Posterior cingulate gyrus (tissue), 11 donors: ENCODE results near the gene BHLHA15.

Experiments
- DNase-seq, 10 donors: peaks; one replicate each; pipeline versions ENCODE4 v3.0.0 to v3.0.0-alpha.2; 2020 to 2021; ENCODE audit warnings: mixed read lengths in 3 of 10
- intact Hi-C: fragments of 100-400 bp; cut with DNase I; formaldehyde crosslinking; loops from one replicate; pipeline ENCODE4 v1.15.1; 2023

BHLHA15 gene

DNA sequence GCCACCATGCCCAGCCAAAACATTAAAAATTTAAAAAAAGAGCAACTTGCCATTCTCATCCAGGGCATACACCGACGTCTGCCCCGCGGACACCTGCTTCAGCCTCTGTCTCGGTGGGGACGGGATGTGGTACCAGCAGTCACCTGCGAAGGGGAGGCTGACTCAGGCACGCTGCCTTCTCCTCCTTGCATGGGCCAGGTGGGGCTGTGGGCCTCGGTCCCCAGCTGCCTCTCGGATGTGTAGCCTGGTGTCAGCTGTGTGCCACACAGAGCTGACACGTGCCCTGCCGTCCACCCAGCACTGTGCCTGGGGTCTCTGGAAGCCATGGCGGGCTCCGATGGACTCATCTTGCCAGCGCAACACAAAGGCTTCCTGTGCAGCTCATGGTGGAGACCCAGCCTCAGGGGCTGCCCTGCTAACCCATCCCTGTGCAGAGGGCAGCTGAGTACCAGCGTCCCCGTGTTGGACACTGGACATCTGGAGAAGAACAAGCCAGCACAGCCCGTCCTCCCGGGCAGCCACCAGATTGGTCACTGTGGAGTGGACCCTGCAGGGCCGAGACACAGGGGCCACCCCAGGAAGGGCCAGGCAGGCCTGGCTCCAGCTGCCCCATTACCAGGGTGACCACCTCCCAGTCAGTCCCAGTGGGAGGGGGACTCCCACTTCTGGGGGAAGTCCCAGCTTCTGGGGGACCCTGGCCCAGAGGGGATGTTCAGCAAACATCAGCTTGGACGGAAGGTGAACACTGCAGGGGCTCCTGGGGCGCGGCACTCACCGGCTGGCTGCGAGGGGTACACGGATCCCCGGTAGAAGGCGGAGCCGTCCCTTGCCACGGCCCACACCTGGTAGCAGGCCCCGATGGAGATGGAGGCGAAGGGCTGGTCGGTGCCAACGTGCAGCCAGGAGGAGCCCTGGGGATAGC lies 10.6 kb downstream of the BHLHA15 start:
- DNase-seq: peak in 3 of 10 donors; percentile 43 to 80 (median 79)
- intact Hi-C loops: no loop called here

- intact Hi-C loops: no loop called here
- DNase-seq: peak in 3 of 10 donors; percentile 67 to 72 (median 67)
Observed at GRCh38 chr7:98222533-98223195, 11.4 kb downstream of the BHLHA15 start.

DNA sequence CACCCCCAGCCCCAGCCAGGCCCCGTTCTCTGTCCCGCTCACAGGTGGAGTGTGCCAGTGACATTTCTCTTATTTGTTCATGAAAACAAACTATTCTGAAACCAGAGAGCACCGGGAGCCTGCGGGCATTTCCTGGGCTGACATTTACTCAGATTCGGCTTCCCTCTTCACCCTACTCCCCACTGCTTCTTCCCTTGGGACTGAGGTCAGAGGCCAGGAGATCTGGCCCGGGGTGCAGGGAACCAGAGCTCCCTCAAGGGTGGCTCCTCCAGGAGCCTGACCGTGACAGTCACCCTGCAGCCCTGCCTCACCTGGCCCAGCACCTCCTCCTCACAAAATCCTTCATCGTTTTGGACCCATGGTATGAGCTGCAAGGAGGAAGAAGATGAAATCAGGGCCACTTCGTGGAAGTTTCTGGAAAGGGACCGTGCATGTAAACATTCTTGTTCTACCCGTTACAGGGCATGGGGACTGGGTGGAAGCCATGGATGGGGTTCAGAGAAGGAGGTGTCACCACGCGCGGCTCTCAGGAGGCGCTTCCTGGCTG lies 12.2 kb downstream of the BHLHA15 start:
- peak in 2 of 10 donors; percentile 17 to 40 for DNase-seq
- intact Hi-C loops: no loop called here

- DNase-seq: peak in 3 of 10 donors; percentile 52 to 61 (median 55)
- intact Hi-C loops: no loop called here
Observed at GRCh38 chr7:98223898-98224700, 12.9 kb downstream of the BHLHA15 start.

DNA sequence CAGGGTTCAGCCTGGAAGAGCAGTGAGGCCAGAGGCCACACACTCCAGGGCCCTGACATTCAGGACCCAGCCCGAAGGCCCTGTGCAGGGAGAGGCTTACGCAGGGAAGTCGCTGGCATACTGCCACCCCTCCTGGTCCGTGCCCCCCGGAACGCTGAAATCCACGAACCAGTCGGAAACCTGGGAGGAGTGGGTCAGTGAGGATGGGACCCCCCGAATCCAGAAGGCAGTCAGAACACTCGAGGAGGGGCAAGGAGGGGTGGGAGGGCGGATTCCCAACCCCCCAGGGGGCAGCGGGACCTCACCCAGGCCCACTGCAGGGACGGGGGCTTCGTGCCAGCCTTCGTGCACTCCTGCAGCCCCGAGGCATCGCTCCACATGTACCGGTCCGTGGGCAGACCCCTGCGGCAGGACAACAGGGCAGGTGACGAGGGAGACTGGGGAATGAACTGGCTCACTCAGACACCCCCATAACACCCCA lies 13.5 kb downstream of the BHLHA15 start:
- intact Hi-C loops: no loop called here
- peak in 2 of 10 donors; percentile 63 to 79 for DNase-seq

DNA sequence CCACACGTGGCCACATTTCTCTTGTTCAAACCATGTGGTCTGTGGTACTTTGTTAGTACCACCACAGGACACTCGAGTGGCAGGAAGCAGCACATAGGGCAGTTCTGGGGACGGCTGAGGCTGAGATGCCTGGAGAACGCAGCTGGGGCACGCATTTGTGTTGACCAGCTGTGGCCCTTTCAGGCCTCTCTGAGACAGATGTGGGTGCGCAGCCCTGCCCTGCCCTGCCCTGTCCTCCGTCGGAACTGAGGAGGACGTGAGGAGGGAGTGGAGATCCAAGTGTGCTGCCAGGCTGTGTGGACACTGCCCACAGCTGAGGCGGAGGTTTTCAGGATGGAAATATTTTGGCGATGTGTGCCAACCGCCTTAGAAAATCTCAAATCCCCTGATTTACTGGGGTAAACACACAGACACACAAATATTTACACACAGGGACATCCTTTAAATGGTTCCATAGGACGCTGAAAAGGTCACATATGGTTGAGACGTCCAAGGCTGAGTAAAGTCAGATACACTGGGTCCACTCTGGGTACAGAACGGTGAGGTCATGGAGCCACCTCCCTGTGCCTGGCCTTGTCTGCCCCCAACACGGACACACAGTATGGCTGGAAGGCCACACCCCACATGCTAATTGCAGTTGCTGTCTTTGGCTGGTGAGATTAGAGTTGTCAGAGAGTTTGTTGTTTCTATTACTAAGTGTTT lies 14.8 kb downstream of the BHLHA15 start:
- intact Hi-C loops: no loop called here
- DNase-seq: peak in 3 of 10 donors; percentile 9 to 54 (median 46)

DNA sequence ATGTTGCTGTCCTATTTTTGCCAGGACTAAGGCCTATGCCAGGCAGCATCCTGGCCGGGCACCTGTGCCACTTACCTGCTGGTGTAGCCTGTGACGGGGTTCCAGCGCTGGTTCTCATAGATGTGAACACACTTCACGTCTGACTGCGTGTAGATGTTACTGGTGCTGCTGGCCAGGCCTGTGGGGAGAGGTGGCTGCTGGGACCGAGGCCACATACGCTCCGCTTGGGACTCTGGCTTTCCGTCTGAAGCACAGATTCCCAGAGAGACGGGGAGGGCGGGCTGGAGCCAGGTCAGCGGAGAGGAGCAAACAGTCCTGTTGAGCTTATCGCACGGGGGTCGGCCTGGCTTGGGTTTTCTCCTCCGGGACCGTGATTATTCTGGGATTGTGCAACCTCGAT lies 16.7 kb downstream of the BHLHA15 start:
- DNase-seq: peak in 2 of 10 donors; percentile 66 to 76
- intact Hi-C loops: no loop called here

DNA sequence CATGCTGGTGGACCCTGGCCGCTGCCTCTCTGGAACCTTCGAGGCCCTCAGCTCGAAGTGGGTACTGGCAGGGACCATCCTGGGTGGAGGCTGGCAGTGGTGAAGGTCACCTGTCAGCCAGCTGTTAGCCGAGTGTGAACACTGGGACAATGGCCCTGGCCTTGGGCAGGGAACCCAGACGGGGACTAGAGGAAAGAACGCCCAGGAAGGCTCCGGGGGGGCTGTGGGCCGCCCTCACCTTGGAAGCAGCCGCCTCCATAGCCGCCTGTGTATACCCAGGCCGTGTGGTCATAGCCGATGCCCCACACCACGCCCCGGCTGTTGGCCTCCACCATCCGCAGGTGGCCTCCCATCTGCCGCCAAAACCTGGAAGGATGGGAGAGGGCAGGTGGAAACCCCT lies 17.6 kb downstream of the BHLHA15 start:
- intact Hi-C loops: no loop called here
- DNase-seq: peak in 2 of 10 donors; percentile 39 to 72

- intact Hi-C loops: no loop called here
- peak in 1 of 10 donors; percentile 37 for DNase-seq
Observed at GRCh38 chr7:98229441-98229840, 18.2 kb downstream of the BHLHA15 start.

GRCh38 chr7:98229991-98230745 lies 18.9 kb downstream of the BHLHA15 start:
- intact Hi-C loops: no loop called here
- DNase-seq: peak in 2 of 10 donors; percentile 57 to 60

DNA sequence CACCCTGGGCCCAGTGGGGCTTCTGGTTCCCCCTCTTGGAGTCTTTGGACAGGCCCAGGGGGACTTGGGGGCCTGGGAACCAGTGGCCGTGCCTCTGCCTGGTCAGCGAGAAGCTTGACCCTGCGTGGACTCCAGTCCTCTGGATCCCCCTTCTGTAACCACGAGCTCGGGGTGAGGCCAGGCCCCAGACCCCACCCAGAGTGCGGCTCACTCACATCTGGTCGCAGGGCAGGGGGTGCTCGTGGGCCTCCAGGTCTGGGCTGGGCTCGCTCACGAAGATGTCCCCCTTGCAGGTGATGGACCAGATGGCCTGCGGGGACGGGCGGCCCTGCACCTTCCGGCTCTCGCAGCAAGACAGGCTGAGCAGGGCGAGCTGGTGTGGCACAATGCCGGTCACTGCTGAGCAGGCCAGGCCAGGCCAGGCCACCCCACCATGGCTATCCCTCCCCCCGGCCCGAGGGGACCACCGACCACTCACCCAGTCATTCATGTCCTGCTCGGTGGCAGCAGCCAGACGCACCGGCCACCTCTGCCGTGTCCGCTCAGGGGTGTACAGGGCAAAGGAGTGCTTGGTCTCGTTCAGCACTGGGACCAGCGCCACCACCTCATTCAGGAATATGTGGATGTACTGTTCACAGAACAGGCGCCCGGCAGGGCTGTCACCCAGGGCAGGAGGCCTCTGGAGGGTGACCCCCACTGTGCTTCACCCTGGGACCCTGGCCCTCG lies 19.7 kb downstream of the BHLHA15 start:
- intact Hi-C loops: no loop called here
- DNase-seq: peak in 3 of 10 donors; percentile 67 to 82 (median 79)

DNA sequence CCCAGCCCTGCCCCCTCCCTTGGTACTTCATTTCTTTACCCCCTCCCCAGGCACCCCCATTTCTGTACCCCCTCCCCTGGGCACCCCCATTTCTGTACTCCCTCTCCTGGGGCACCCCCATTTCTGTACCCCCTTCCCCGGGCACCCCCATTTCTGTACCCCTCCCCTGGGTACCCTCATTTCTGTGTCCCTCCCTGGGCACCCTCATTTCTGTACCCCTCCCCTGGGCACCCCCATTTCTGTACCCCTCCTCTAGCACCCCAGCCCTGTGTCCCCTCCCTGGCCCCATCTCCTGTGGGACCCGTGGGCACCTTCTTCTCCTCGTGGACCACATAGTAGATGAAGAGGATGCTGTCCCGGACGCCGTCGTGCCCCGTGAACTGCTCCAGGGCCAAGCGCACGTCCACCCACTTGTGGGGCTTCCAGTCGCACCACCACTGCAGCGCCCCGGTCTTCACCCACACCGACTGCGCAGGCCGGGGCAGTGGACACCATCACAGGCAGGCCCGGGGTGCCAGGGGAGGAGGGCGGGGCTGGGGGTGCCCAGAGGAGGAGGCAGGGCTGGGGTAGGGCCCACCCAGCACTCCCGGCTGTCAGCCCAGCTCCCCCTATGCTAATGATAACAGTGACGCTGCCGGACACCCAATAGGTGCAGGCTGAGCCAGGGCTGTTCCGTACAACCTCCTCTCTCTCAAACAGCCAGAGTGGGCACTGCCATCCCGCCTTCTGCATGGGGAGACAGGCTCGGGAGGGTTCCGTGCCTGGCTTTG lies 20.4 kb downstream of the BHLHA15 start:
- DNase-seq: peak in 2 of 10 donors; percentile 31 to 72
- intact Hi-C loops: no loop called here

DNA sequence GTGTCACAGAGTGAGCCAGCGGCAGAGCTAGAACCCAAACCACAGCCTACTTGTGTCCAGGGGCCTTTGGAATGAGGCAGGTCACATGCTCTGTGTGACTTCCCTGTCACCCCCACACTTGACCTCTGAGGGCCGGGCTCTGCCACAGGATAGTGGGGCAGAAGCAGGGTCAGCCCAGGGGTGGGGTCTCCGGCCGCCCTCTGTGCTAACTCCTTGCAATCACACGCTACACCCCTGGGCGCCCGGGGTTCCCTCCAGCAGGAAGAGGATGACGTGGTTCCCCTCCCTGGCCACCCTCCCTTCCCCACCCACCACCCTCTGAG lies 21.0 kb downstream of the BHLHA15 start:
- DNase-seq: peak in 2 of 10 donors; percentile 23 to 71
- intact Hi-C loops: no loop called here

DNA sequence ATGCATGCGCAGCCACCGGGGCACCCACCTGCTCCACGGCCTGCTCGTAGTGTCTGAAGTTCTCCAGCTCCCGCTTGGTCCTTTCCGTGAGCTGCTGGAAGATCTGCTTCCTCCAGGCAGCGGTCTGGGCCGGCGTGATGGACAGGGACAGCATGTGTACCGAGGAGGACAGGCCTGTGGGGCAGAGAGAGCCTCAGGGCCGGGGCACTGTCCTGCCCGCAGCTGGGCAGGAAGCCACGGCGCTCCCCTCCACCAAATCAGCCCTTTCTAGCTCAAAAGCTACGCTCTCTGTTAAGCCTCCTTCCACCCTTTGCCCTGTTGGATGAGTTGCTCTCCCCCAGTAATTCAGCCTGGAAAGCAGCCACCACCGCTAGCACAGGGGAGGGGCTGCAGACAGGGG lies 21.6 kb downstream of the BHLHA15 start:
- intact Hi-C loops: no loop called here
- peak in 3 of 10 donors; percentile 52 to 68 (median 66) for DNase-seq

DNA sequence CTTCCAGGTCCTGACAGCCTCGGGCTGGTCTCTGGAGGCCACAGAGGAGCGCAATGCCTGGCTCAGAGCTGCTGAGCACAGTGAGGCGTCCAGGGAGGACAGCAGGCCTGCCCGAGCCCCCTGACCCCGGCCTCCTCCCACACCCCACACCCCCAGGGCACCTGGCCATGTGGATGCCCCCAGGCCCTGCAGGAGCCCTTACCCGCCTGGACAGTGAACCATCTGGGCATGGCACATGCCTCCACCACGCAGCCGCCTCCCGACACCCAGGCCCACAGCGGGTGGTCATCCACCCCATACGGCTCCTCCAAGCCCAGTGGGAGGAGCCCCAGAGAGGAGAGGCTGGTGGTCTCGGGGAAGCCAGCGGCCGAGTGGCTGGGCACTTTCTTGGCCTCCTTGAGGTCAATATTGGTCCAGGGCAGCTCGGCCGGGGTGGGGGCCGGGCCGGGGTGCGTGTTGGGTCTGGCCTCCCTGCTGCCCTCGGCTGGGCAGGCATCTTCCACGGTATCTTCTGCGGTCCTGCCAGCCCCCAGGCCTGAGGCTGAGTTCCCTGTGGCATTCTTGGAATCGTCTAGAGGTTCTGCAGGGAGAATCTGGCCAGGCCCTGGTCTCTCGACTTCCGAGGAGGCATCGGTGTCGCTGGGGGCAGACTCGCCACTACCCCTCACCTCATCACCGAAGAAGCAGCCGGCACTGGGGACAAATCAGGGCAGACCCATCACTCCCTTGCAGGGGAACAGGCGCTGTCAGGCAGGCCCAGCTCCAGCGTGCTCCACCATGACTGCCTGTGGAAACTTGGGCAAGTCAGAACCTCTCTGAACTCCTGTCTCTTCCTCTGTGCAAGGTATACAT lies 22.2 kb downstream of the BHLHA15 start:
- DNase-seq: peak in 2 of 10 donors; percentile 62 to 81
- intact Hi-C loops: no loop called here

- DNase-seq: no peak
- intact Hi-C loops: no loop called here
Observed at GRCh38 chr7:98234429-98235147, 23.3 kb downstream of the BHLHA15 start.
